ENCODE measurements around the gene ERC1. TPM values are rescaled to one million over a fixed set of nuclear protein-coding genes. Genes with fewer than 3 reads are reported as not detected.
A peak's percentile ranks its signal among the peaks of the same experiment; 100 is the strongest.

Gene ERC1
- total RNA-seq, 1 experiment from 2014 or later, result 40.4 TPM

- Histone ChIP-seq H3K27me3 (ENCODE audit: control insufficient read depth, insufficient read depth, low read length) (no peaks in the 10 kb centered on the region), H3K27ac (ENCODE audit: low read length) (peak overlapping the region; percentile 84), H3K4me3 (ENCODE audit: low read depth in 2 of 2, low read length in 2 of 2) (peak overlapping the region; percentile 21 to 51), H3K36me3 (ENCODE audit: control insufficient read depth, insufficient read depth, low read length) (no peaks in the 10 kb centered on the region), H3K9me3 (ENCODE audit: control insufficient read depth, insufficient read depth, low read depth, low read length) (no peaks in the 10 kb centered on the region), H3K4me1 (ENCODE audit: control insufficient read depth, insufficient read depth, low read length) (peaks cover 34% of the 10 kb centered on the region)
- POLR2A ChIA-PET, result interaction anchor here (0.6 kb wide), 1 partner anchor 21 kb away, joined by 4 read pairs; no protein-coding TSS in a partner anchor
- intact Hi-C loops (cut with micrococcal nuclease; ENCODE audit: unreplicated experiment) (loop anchor here (2.0 kb wide), 1 partner anchor 49 kb away; no protein-coding TSS in a partner anchor), in situ Hi-C loops (cut with HindIII; ENCODE audit: low pct_unique_long_range_greater_than_20kb, low sequenced_read_pairs) (no loop called here)
- CTCF ChIA-PET, result interaction anchor here (0.7 kb wide), 1 partner anchor 757 kb away, joined by 8 read pairs; no protein-coding TSS in a partner anchor
- 0 out of 2 replicates have a peak, but pooled peaks have one; percentile 2 for ATAC-seq
- DNase-seq (ENCODE audit: low read depth, low spot score), result no peak
- BruUV-seq (replicated peaks), result no TSS peak
- TF ChIP-seq POLR2AphosphoS5 (IDR thresholded peaks at IDR 0.05; ENCODE audit: low read depth, low read length) (no peak), REST (IDR thresholded peaks at IDR 0.05; ENCODE audit: insufficient read depth in 1 of 2, low read depth in 2 of 2, low read length in 1 of 2) (no peak), SIN3A (IDR thresholded peaks at IDR 0.05; ENCODE audit: borderline replicate concordance, insufficient read depth, low read depth, low read length) (no peak), TCF7L2 (IDR thresholded peaks at IDR 0.05; ENCODE audit: low read depth, low read length) (no peak)
- TF ChIP-seq, protein P1, sequence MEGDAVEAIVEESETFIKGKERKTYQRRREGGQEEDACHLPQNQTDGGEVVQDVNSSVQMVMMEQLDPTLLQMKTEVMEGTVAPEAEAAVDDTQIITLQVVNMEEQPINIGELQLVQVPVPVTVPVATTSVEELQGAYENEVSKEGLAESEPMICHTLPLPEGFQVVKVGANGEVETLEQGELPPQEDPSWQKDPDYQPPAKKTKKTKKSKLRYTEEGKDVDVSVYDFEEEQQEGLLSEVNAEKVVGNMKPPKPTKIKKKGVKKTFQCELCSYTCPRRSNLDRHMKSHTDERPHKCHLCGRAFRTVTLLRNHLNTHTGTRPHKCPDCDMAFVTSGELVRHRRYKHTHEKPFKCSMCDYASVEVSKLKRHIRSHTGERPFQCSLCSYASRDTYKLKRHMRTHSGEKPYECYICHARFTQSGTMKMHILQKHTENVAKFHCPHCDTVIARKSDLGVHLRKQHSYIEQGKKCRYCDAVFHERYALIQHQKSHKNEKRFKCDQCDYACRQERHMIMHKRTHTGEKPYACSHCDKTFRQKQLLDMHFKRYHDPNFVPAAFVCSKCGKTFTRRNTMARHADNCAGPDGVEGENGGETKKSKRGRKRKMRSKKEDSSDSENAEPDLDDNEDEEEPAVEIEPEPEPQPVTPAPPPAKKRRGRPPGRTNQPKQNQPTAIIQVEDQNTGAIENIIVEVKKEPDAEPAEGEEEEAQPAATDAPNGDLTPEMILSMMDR (IDR thresholded peaks at IDR 0.05), result no peak
Observed at GRCh38 chr12:1533602-1534304, 542.7 kb downstream of the ERC1 start.

- Histone ChIP-seq H3K27ac (ENCODE audit: low read length) (peak overlapping the region; percentile 49), H3K27me3 (ENCODE audit: control insufficient read depth, insufficient read depth, low read length) (no peaks in the 10 kb centered on the region), H3K4me3 (ENCODE audit: low read depth in 2 of 2, low read length in 2 of 2) (no peak overlapping the region), H3K36me3 (ENCODE audit: control insufficient read depth, insufficient read depth, low read length) (no peaks in the 10 kb centered on the region), H3K4me1 (ENCODE audit: control insufficient read depth, insufficient read depth, low read length) (peaks cover 25% of the 10 kb centered on the region), H3K9me3 (ENCODE audit: control insufficient read depth, insufficient read depth, low read depth, low read length) (no peaks in the 10 kb centered on the region)
- ATAC-seq (no peak), DNase-seq (ENCODE audit: low read depth, low spot score) (no peak)
- TF ChIP-seq, protein P1 (IDR thresholded peaks at IDR 0.05), result no peak
- TF ChIP-seq POLR2AphosphoS5 (IDR thresholded peaks at IDR 0.05; ENCODE audit: low read depth, low read length), result no peak
- TF ChIP-seq SIN3A (IDR thresholded peaks at IDR 0.05; ENCODE audit: borderline replicate concordance, insufficient read depth, low read depth, low read length), result no peak
- no peak for TF ChIP-seq TCF7L2 (IDR thresholded peaks at IDR 0.05; ENCODE audit: low read depth, low read length)
- no peak for TF ChIP-seq REST (IDR thresholded peaks at IDR 0.05; ENCODE audit: insufficient read depth in 1 of 2, low read depth in 2 of 2, low read length in 1 of 2)
- no TSS peak for BruUV-seq (replicated peaks)
- POLR2A ChIA-PET, result interaction anchor here (0.5 to 0.6 kb wide), 2 partner anchors 12 to 20 kb away, joined by 4 to 5 read pairs; no protein-coding TSS in a partner anchor
- CTCF ChIA-PET, result interaction anchor here (0.5 to 0.6 kb wide), 2 partner anchors 34 to 285 kb away, joined by 3 read pairs; no protein-coding TSS in a partner anchor
- intact Hi-C loops (cut with micrococcal nuclease; ENCODE audit: unreplicated experiment), result loop anchor here (2.0 kb wide), 1 partner anchor 48 kb away; no protein-coding TSS in a partner anchor
- in situ Hi-C loops (cut with HindIII; ENCODE audit: low pct_unique_long_range_greater_than_20kb, low sequenced_read_pairs), result no loop called here
Observed at GRCh38 chr12:1534748-1535147, 543.7 kb downstream of the ERC1 start.
